Dermis microvascular lymphatic vessel endothelial cell (primary cell): Measurements from ENCODE around the gene SNRPA. TPM values are rescaled to one million over a fixed set of nuclear protein-coding genes. Genes with fewer than 3 reads are reported as not detected.
"Not testable (repeated sequence)": the region's sequence is repeated elsewhere in the genome, so short reads cannot be mapped to it uniquely, and the experiment has no call there.

Experiments used
- DNase-seq, 2 donors: peaks; one replicate each; pipeline versions ENCODE4 v3.0.0 to v3.0.0-alpha.2; 2010; ENCODE audit warnings: low read depth in 2 of 2
- total RNA-seq: library from RNA; depleted of rRNA; stranded (reverse); fragments of >200 nt; gene quantifications from 2 replicates; pipeline ENCODE4 v1.2.1, GENCODE V29; 2014

The SNRPA gene
- total RNA-seq, 1 donor from 2014 or later = 40.2 TPM

- not testable (repeated sequence) for DNase-seq
Measured at GRCh38 chr19:40812571-40812970, 61.6 kb downstream of the SNRPA start.

GRCh38 chr19:40813182-40813581 lies 62.2 kb downstream of the SNRPA start:
- no peak for DNase-seq

Other genes with a start within 250 kb of the SNRPA start
- 19.5 and 40.0 TPM in 2 replicates for gene SHKBP1, start 174.3 kb upstream of the SNRPA start, total RNA-seq
- gene LTBP4, start 149.8 kb upstream of the SNRPA start, total RNA-seq = 12.3 and 60.8 TPM in 2 replicates
- 6.8 and 10.9 TPM in 2 replicates for gene NUMBL, start 60.6 kb upstream of the SNRPA start, total RNA-seq
- gene COQ8B, start 34.3 kb upstream of the SNRPA start, total RNA-seq = 12.6 and 20.0 TPM in 2 replicates
- gene ITPKC, start 34.1 kb upstream of the SNRPA start, total RNA-seq = 18.2 and 25.3 TPM in 2 replicates
- 0.26 and 0.76 TPM in 2 replicates for gene ACTMAP, start 726 bp upstream of the SNRPA start, total RNA-seq
- gene MIA, start 24.3 kb downstream of the SNRPA start, total RNA-seq = not detected in 2 replicates
- 8.6 and 14.4 TPM in 2 replicates for gene RAB4B, start 27.0 kb downstream of the SNRPA start, total RNA-seq
- 94.1 and 144 TPM in 2 replicates for gene EGLN2, start 48.0 kb downstream of the SNRPA start, total RNA-seq
- gene CYP2A6, start 99.2 kb downstream of the SNRPA start, total RNA-seq = not detected in 2 replicates
- gene CYP2A7, start 131.0 kb downstream of the SNRPA start, total RNA-seq = not detected in 2 replicates
- not detected in 2 replicates for gene CYP2B6, start 240.1 kb downstream of the SNRPA start, total RNA-seq